Nucleus accumbens (tissue), 56 donors: ENCODE measurements around the gene OR2T5.
"Not testable (repeated sequence)": the region's sequence is repeated elsewhere in the genome, so short reads cannot be mapped to it uniquely, and the experiment has no call there.

Experiments
- DNase-seq, 56 donors: peaks; one replicate each; lab custom pipeline; 2025; lab: John Stamatoyannopoulos, UW

OR2T5 gene

DNA sequence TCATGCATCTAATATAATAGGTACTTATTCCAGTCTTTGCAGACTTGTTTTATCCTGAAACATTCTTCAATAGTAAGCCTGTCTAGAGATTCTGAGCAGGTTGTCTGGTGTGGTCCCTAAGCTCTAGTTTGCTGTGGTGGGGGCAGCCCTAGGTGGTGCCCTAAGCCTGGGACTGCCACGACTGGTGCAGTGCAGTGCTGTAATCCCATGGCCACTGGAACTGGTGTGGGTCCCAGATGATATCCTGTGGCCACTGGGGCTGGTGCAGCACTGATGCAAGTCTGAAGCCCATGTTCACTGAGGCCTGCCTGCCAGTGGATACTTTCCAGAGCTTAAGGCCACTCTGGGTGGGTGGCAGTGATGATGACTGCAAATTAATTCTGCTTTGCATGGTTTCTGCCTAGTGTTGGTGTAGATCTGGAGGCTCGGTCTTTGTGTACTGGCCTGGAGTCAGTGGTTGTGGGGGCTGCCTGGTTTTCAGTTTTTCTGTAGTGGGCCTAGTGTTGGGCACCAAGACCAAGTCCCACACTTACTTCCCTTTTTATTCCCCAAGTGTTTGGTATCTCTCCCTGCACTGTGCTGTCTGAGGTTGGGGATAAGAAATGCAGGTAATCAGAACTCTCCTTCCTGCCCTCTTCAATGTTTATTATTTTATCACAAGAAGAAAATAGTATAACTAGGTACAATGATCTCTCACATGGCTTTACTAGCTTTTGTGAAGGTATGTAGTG lies 12.1 kb downstream of the OR2T5 start:
- DNase-seq: not testable (repeated sequence)

DNA sequence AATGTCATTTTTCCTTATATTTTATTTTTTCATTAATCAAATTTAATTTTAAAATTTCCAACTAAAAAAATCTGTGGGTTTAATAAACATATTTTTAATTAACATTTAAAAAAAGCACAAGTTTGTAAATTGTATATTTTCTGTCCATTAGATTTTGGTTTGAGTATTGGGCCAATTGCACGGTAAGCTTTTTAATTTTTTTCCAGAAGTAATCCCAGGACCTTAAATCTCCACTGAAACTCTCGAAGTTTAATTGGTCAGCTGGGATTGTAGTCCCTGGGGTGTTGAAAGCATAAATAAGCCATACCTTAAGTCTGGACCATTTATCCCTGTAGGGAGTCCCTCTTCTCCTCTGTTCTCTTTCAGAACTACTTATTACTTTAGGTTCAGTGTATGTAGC lies 19.4 kb downstream of the OR2T5 start, which contains the start of gene OR2G6:
OR2G6 (plus strand) TSS at position 301 of the 400 bp plus-strand sequence. CDS start 13,574 bp downstream, outside the sequence.
- not testable (repeated sequence) for DNase-seq

DNA sequence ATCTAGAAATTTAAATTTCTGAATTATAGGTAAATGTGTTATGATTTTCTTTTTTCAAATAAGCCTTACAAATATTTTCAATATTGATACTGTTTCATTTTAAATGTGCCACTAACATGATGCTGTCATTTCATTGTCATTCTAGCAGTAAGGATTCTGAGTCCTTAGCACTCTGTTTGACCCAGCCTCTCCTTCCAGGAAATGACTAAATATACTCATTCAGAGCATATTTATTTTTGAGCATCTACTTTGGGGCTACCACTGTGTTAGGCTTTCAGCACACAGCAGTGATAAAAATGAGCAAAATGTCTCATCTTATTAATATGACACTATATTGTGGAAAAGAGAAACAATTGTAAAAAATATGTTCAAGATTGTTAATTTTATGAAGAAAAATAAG lies 21.8 kb downstream of the OR2T5 start:
- DNase-seq: not testable (repeated sequence)

DNA sequence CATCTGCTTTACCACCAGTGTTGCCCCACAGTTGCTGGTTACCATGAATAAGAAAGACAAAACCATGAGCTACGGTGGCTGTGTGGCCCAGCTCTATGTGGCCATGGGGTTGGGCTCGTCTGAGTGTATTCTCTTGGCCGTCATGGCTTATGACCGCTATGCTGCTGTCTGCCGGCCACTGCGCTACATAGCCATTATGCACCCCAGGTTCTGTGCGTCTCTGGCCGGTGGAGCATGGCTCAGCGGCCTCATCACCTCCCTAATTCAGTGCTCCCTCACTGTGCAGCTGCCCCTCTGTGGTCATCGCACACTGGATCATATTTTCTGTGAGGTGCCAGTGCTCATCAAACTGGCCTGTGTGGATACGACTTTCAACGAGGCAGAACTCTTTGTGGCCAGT lies 33.5 kb downstream of the OR2T5 start:
- DNase-seq: no peak

DNA sequence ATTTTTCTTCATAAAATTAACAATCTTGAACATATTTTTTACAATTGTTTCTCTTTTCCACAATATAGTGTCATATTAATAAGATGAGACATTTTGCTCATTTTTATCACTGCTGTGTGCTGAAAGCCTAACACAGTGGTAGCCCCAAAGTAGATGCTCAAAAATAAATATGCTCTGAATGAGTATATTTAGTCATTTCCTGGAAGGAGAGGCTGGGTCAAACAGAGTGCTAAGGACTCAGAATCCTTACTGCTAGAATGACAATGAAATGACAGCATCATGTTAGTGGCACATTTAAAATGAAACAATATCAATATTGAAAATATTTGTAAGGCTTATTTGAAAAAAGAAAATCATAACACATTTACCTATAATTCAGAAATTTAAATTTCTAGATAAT lies 49.1 kb downstream of the OR2T5 start:
- not testable (repeated sequence) for DNase-seq
